Sigmoid colon (tissue), 7 donors: ENCODE data around the gene HID1. TPM values are rescaled to one million over a fixed set of nuclear protein-coding genes. Genes with fewer than 3 reads are reported as not detected.
"Not testable (repeated sequence)": the region's sequence is repeated elsewhere in the genome, so short reads cannot be mapped to it uniquely, and the experiment has no call there.

ENCODE experiments used
- DNase-seq: peaks from one replicate; pipeline ENCODE4 v3.0.0-alpha.2; 2019
- H3K27ac ChIP-seq, 4 donors: fragments of 200-600 bp; sonication (generic); one replicate each; pipeline ENCODE4 v1.5.1; 2016 to 2019; ENCODE audit warnings: mild to moderate bottlenecking in 1 of 4
- H3K27me3 ChIP-seq, 3 donors: fragments of 200-600 bp; sonication (generic); one replicate each; pipeline ENCODE4 v1.5.1; 2019; ENCODE audit warnings: mild to moderate bottlenecking in 1 of 3
- H3K36me3 ChIP-seq, 4 donors: fragments of 200-600 bp; sonication (generic); one replicate each; pipeline ENCODE4 v1.5.1; 2016 to 2019
- H3K4me1 ChIP-seq, 4 donors: fragments of 200-600 bp; sonication (generic); one replicate each; pipeline ENCODE4 v1.5.1; 2017 to 2019
- H3K4me3 ChIP-seq, 4 donors: fragments of 200-600 bp; sonication (generic); one replicate each; pipeline ENCODE4 v1.5.1; 2017 to 2019; ENCODE audit warnings: mild to moderate bottlenecking in 2 of 4, moderate library complexity in 1 of 4
- H3K9me3 ChIP-seq, 4 donors: fragments of 200-600 bp in 3 of 4; sonication (generic) in 3 of 4; one replicate each; pipeline versions ENCODE4 v1.5.1 to v1.6.1; 2013 to 2019
- EP300 ChIP-seq, 4 donors: sonication (generic); formaldehyde crosslinking; IDR thresholded peaks; one replicate each; pipeline ENCODE4 v1.6.1; 2017; ENCODE audit warnings: antibody characterized with exemption in 4 of 4
- POLR2A ChIP-seq, 2 donors: fragments of 450-650 bp; IDR thresholded peaks; one replicate each; pipeline ENCODE4 v1.6.1; 2016; ENCODE audit warnings: antibody characterized with exemption in 2 of 2, mild to moderate bottlenecking in 2 of 2, moderate library complexity in 2 of 2
- POLR2AphosphoS5 ChIP-seq, 4 donors: sonication (generic); formaldehyde crosslinking; IDR thresholded peaks; one replicate each; pipeline ENCODE4 v1.6.1; 2017; ENCODE audit warnings: antibody characterized with exemption in 4 of 4
- WGBS, 2 donors: extraction: QIAGEN DNeasy Blood & Tissue Kit; methylation state at CpG; one replicate each; pipeline ENCODE4 v1.1.7; 2013; 5-methylcytosine and 5-hydroxymethylcytosine counted together
- intact Hi-C: fragments of 100-400 bp; cut with DNase I; formaldehyde crosslinking; loops from one replicate; pipeline ENCODE4 v1.15.1; 2023
- polyA plus RNA-seq, 3 donors: library from polyadenylated mRNA; stranded (reverse); fragments of 200-250 nt; gene quantifications; one replicate each; pipeline ENCODE4 v1.2.3, GENCODE V29; 2013
- total RNA-seq, 4 donors: library from RNA; depleted of rRNA; stranded (reverse); fragments of >200 nt; gene quantifications; one replicate each; pipeline ENCODE4 v1.1.0, GENCODE V29; 2016
- TF ChIP-seq, protein P1 (sequence below), 4 experiments: fragments of 450-650 bp in 3 of 4; fragments of 200-600 bp in 1 of 4; IDR thresholded peaks; one replicate each; pipeline ENCODE4 v1.5.1; 2016 to 2019; ENCODE audit warnings: antibody characterized with exemption in 4 of 4, mild to moderate bottlenecking in 3 of 4, moderate library complexity in 2 of 4
- donor health status: healthy with polysubstance abuse.
- donor health status: Bipolar disorder and iron deficiency.
- donor health status: healthy.

Gene HID1
- total and polyA plus RNA-seq, 7 donors: 7.1 to 34.8 (median 21.6) TPM

DNA sequence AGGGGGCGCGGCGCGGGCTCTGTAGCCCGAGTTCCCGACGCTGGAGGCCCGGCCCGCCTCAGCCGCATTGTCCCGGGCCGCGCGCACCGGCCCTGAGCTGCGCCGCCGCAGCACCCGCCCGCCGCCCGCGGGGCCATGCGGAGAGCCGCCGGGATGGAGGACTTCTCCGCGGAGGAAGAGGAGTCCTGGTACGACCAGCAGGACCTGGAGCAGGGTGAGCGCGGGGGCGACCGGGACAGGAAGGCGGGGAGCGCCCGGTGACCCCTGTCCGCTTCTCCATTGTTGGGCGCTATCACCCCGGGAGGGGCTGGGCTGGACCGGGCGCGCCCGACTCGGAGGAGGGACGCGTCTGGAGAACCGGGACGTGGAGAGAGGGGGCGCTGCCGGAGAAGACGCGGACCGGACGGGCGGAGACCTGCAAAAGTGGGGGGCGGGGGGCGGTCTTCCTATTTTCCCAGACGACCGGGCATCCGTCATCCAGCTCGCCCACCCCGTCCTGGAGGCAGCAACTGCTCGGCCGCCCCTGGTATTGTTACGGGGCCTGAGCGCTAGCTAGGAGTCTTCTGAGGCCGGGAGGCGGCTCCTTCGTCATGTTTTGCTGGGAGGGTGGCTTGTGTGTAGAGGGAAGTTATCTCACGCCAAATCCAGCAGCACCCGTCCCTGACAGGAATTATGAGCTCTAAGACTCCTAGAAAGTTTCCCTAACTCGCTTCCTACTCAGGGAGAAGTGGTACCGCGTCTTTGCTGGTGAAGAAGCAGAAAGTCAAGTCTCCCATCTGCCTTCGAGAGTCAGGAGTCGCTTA is 15.6 kb upstream of the HID1 start:
- Histone ChIP-seq H3K27me3 (no peaks in the 10 kb centered on the region), H3K4me3 (peak overlapping the region; percentile 53 to 95 (median 84)), H3K36me3 (no peaks in the 10 kb centered on the region), H3K4me1 (peaks cover 0 to 31% (median 23%) of the 10 kb centered on the region in 4 donors), H3K27ac (peak overlapping the region; percentile 91 to 98 (median 96)), H3K9me3 (no peaks in the 10 kb centered on the region)
- peak; percentile 95 for DNase-seq
- TF ChIP-seq, protein P1, sequence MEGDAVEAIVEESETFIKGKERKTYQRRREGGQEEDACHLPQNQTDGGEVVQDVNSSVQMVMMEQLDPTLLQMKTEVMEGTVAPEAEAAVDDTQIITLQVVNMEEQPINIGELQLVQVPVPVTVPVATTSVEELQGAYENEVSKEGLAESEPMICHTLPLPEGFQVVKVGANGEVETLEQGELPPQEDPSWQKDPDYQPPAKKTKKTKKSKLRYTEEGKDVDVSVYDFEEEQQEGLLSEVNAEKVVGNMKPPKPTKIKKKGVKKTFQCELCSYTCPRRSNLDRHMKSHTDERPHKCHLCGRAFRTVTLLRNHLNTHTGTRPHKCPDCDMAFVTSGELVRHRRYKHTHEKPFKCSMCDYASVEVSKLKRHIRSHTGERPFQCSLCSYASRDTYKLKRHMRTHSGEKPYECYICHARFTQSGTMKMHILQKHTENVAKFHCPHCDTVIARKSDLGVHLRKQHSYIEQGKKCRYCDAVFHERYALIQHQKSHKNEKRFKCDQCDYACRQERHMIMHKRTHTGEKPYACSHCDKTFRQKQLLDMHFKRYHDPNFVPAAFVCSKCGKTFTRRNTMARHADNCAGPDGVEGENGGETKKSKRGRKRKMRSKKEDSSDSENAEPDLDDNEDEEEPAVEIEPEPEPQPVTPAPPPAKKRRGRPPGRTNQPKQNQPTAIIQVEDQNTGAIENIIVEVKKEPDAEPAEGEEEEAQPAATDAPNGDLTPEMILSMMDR (IDR thresholded peaks at IDR 0.05): peak in 3 of 4 experiments; percentile 35 to 55 (median 40)
- TF ChIP-seq POLR2AphosphoS5 (IDR thresholded peaks at IDR 0.05) (peak; percentile 40 to 77 (median 64)), POLR2A (IDR thresholded peaks at IDR 0.05) (peak in 1 of 2 donors; percentile 51), EP300 (IDR thresholded peaks at IDR 0.05) (no peak)
- 2% methylated on average over 76 of the region's 76 CpGs for WGBS, 2 donors
- intact Hi-C loops: loop anchor here (1.0 to 5.0 kb wide), 3 partner anchors 24 to 59 kb away; partner anchors contain the start of genes ATP5PD, KCTD2 and MRPL58

DNA sequence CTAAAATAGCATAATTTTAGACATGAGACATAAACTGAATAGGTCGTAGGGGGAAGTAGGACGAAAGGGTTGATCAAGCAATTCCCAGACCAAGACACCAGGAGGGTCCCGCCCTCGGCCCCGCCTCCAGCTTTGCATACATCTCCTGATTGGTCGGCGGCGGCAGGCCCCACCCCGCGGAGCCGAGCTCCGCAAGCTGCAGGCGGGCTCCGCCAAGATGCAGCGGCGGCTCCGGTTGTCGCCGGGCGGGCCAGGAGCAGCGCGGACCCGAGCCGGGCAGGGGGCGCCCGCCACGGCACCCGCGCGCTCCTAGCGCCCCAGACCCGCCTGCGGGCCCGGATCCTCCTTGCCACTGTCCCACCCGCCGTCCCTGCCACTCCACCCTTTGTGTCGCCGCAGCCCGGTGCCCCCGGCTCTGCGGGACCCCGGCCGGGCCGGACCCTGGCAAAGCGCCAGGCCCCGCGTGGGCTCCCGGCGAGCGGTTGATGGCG is 14.9 kb upstream of the HID1 start, which contains the start of gene CDR2L:
CDR2L (plus strand) TSS at position 215 of the 491 bp plus-strand sequence. CDS start 412 bp downstream, outside the sequence.
- Histone ChIP-seq H3K36me3 (no peaks in the 10 kb centered on the region), H3K9me3 (no peaks in the 10 kb centered on the region), H3K4me3 (peak within 1 kb of the TSS; percentile 53 to 95 (median 84)), H3K27me3 (no peaks in the 10 kb centered on the region), H3K4me1 (peaks cover 0 to 34% (median 24%) of the 10 kb centered on the region in 4 donors), H3K27ac (peak within 1 kb of the TSS; percentile 91 to 98 (median 96))
- intact Hi-C loops: loop anchor here (5.0 kb wide), 2 partner anchors 45 to 60 kb away; partner anchors contain the start of genes ATP5PD and KCTD2
- DNase-seq: peak; percentile 99
- WGBS, 2 donors: 0% methylated on average over 51 of the region's 51 CpGs
- TF ChIP-seq POLR2AphosphoS5 (IDR thresholded peaks at IDR 0.05) (peak; percentile 82 to 95 (median 90)), POLR2A (IDR thresholded peaks at IDR 0.05) (peak in 1 of 2 donors; percentile 28), EP300 (IDR thresholded peaks at IDR 0.05) (no peak)
- TF ChIP-seq, protein P1 (IDR thresholded peaks at IDR 0.05): no peak

DNA sequence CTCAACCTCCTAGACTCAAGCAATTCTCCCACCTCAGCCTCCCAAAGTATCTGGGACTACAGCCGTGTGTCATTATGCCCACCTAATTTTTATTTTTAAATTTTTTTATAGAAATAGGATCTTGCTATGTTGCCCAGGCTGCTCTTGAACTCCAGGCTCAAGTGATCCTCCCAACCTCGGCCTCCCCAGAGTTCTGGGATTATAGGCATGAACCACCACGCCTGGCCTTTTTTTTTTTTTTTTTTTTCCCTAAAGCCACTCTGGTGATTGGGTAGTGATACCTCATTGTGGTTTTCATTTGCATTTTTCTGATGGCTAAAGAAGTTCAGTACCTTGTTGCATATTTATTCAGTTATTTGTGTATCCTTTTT is 13.6 kb upstream of the HID1 start:
- Histone ChIP-seq H3K36me3 (no peaks in the 10 kb centered on the region), H3K27me3 (no peaks in the 10 kb centered on the region), H3K27ac (no peak overlapping the region), H3K9me3 (no peaks in the 10 kb centered on the region), H3K4me3 (no peak overlapping the region), H3K4me1 (peaks cover 0 to 44% (median 34%) of the 10 kb centered on the region in 4 donors)
- no peak for DNase-seq
- intact Hi-C loops: loop anchor here (5.0 kb wide), 2 partner anchors 46 to 61 kb away; partner anchors contain the start of genes ATP5PD and KCTD2
- 83 to 96% methylated on average over 3 of the region's 3 CpGs for WGBS, 2 donors
- TF ChIP-seq POLR2AphosphoS5 (IDR thresholded peaks at IDR 0.05) (no peak), EP300 (IDR thresholded peaks at IDR 0.05) (no peak)
- TF ChIP-seq, protein P1 (IDR thresholded peaks at IDR 0.05): no peak

DNA sequence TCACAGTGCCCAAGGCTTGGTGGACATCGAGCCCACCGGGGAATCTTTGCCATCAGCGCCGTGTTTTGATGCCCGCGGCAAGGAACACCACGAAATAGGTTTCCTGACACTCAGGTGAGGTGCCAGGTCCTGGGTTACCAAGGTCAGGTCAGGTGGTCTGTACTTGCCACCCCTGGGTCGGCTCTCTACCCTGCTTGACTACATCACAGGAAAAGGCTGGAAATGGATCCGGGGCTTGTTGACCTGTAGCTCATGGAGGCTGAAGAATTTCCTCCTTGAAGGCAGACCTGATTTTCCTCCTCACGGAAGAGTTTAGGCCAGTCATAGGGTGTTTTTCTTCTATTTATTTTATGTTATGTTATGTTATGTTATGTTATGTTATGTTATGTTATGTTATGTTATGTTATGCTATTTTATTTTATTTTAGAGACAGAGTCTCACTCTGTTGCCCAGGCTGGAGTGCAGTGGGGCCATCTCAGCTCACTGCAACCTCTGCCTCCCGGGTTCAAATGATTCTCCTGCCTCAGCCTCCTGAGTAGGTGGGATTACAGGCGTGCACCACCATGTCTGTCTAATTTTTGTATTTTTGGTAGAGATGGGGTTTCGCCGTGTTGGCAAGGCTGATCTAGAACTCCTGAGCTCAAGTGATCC is 10.2 kb upstream of the HID1 start:
- H3K9me3 ChIP-seq, H3K36me3 ChIP-seq, DNase-seq, intact Hi-C loops, H3K27me3 ChIP-seq: not testable (repeated sequence)
- Histone ChIP-seq H3K4me3 (peak overlapping the region; percentile 62 to 78 (median 64)), H3K4me1 (peaks cover 0 to 25% (median 19%) of the 10 kb centered on the region in 4 donors), H3K27ac (peak overlapping the region; percentile 88 to 91 (median 88))
- WGBS, 2 donors: 40 to 45% methylated on average over 14 of the region's 14 CpGs
